Measurements from ENCODE around the gene DPY19L1.
"Not testable (repeated sequence)": the region's sequence is repeated elsewhere in the genome, so short reads cannot be mapped to it uniquely, and the experiment has no call there.

Gene DPY19L1

GRCh38 chr7:34916267-34916666, 121.0 kb downstream of the DPY19L1 start:
- no peak for DNase-seq

GRCh38 chr7:34912236-34912635, 125.0 kb downstream of the DPY19L1 start:
- no peak for DNase-seq

- not testable (repeated sequence) for DNase-seq
Observed at GRCh38 chr7:34906266-34906850, 130.9 kb downstream of the DPY19L1 start.

GRCh38 chr7:34904987-34905386, 132.3 kb downstream of the DPY19L1 start:
- DNase-seq = no peak

DNA sequence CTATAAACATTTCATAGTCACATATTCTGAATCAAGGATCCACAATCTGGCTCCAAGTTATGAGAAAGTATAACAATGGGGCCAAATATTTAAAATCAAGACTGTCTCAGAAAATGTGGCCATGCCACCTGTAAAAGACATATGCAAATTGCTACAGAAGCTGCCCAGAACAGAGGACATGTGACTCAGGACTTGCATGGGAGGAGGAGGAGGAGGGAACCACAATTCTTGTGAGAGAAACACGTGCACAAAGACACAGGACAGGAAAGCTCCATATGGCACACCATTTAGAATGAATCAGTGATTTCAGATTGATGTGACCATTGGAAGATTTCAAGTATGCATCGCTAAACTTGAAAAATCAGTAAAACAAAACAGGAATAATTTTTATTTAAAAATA, 133.4 kb downstream of the DPY19L1 start:
- not testable (repeated sequence) for DNase-seq

GRCh38 chr7:34902182-34902581, 135.1 kb downstream of the DPY19L1 start:
- no peak for DNase-seq

DNA sequence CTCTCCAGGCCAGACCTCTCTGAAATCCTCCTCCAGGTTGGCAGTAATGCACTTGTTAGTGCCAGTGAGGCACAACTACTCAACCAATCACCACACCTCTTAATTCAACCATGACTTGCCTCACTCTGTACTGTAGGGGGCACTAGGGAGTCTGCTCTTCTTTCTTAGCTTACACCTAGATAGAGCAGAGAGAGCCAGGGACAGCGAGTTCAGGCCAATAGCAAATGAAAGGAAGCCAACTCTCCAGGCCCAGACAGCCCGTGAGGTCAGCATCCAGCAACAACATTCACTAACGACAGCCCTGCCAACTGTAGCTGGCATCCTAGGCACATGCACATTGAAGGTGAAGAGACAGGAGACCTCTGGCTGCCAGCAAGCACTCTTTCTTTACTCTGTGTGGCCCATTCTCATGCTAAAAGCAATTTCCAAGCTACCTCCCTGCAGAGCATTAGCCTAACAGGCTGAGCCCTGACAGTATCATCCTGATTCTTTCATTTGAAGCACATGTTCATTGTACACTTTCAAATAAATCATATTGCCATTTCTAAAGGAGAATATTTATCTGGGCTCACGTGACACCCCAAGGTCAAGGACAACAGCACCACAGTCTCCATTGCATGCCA, 136.3 kb downstream of the DPY19L1 start:
- DNase-seq = no peak

- no peak for DNase-seq
Observed at GRCh38 chr7:34895202-34895601, 142.1 kb downstream of the DPY19L1 start.

- DNase-seq = no peak
Observed at GRCh38 chr7:34889951-34890350, 147.3 kb downstream of the DPY19L1 start.

DNA sequence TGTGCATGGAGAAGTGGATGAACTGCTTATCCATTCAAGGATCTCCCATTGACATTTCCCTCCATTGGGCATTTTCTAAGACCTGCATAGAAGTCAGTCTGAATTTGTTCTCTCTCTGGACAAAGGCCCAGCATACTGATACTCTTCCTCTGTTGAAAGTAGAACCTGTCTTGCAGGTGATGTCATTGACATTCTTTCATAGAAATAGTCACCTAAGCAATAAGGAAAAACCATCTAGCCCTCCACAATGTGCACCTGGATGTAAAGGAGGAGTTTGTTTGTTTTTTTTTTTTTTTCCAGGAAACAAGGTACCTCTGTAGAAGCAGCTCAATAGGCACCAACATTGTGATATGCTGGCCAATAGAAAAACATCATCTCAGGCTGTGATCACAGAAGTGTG, 150.4 kb downstream of the DPY19L1 start:
- no peak for DNase-seq

DNA sequence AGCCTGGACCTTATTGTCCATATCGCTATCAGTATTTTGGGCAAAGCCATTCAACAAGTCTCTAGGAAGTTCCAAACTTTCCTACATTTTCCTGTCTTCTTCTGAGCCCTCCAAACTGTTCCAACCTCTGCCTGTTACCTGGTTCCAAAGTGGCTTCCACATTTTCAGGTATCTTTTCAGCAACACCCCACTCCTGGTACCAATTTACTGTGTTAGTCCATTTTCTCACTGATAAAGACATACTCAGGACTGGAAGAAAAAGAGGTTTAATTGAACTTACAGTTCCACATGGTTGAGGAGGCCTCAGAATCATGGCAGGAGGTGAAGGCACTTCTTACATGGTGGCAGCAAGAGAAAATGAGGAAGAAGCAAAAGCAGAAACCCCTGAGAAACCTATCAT, 153.4 kb downstream of the DPY19L1 start:
- DNase-seq = not testable (repeated sequence)

GRCh38 chr7:34879871-34880270, 157.4 kb downstream of the DPY19L1 start:
- DNase-seq = no peak

DNA sequence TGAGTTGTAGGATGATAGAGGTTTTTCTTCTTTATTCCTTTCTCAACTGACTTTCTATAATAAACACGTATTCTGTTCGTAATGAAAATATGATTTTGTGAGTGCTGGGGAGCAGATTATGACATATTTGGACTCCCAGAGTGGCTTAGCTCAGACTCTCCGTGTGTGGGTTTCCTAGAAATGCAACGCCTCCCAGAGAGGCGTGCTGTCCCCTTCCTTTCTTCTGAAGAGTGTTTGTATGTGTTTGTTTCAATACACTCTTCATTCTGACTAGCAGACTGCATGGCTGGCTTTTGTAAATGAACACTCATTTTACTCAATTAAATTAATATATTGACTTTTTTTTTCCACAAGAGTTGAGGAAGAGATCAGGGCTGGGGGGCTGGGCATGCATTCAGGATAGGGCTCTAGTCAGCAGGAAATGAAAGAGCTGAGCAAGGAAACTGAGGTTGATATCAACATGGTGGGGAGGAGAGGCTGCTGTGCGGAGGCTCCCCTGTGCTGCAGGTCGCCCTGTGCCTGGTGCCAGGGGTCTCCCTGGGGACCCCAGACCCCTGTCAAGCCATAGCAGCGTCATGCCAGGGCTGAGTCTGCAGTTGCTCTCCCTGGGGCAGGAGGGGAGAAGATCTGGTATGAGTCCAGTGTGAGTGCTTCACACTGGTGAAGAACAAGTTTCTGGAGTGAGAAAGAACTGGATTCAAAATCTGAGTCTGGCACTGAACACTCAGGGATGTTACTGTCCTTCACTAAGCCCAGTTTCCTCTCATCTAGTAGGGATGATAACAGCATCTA, 158.1 kb downstream of the DPY19L1 start:
- DNase-seq = not testable (repeated sequence)

Measured in femur (tissue), 1 donor.